ENCODE results near the gene BCL2L15. TPM values are rescaled to one million over a fixed set of nuclear protein-coding genes. Genes with fewer than 3 reads are reported as not detected.

BCL2L15 gene
- total RNA-seq, 2 donors from 2014 or later = 0.08 TPM; not detected in 1

DNA sequence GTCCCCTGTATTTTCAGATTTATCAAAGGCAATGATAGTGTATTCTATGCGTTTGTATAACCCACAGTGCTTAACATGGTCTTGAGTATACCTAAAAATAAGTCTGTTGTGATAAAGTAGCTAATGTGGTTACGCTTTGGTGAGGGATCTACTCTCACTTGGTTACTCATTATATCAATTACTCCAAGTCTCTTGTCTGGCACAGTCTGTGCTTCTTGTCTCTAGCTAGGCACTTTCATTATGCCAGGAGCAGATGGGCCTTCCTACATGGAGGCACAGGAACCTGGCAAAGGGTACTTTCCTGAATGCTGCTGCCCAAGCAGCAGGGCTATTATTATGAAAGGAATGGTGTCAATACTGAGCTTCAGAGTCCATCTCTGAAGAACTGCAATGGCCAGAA, 11.7 kb downstream of the BCL2L15 start:
- no peaks in the 10 kb centered on the region for H3K9me3 ChIP-seq
- no peak for DNase-seq (ENCODE audit: low spot score)
- TF ChIP-seq, protein P1, sequence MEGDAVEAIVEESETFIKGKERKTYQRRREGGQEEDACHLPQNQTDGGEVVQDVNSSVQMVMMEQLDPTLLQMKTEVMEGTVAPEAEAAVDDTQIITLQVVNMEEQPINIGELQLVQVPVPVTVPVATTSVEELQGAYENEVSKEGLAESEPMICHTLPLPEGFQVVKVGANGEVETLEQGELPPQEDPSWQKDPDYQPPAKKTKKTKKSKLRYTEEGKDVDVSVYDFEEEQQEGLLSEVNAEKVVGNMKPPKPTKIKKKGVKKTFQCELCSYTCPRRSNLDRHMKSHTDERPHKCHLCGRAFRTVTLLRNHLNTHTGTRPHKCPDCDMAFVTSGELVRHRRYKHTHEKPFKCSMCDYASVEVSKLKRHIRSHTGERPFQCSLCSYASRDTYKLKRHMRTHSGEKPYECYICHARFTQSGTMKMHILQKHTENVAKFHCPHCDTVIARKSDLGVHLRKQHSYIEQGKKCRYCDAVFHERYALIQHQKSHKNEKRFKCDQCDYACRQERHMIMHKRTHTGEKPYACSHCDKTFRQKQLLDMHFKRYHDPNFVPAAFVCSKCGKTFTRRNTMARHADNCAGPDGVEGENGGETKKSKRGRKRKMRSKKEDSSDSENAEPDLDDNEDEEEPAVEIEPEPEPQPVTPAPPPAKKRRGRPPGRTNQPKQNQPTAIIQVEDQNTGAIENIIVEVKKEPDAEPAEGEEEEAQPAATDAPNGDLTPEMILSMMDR (IDR thresholded peaks at IDR 0.05) = no peak
- no peak overlapping the region for H3K27ac ChIP-seq
- no peak overlapping the region for H3K4me3 ChIP-seq
- H3K4me1 ChIP-seq = no peaks in the 10 kb centered on the region
- no peaks in the 10 kb centered on the region for H3K36me3 ChIP-seq
- H3K27me3 ChIP-seq = no peaks in the 10 kb centered on the region

DNA sequence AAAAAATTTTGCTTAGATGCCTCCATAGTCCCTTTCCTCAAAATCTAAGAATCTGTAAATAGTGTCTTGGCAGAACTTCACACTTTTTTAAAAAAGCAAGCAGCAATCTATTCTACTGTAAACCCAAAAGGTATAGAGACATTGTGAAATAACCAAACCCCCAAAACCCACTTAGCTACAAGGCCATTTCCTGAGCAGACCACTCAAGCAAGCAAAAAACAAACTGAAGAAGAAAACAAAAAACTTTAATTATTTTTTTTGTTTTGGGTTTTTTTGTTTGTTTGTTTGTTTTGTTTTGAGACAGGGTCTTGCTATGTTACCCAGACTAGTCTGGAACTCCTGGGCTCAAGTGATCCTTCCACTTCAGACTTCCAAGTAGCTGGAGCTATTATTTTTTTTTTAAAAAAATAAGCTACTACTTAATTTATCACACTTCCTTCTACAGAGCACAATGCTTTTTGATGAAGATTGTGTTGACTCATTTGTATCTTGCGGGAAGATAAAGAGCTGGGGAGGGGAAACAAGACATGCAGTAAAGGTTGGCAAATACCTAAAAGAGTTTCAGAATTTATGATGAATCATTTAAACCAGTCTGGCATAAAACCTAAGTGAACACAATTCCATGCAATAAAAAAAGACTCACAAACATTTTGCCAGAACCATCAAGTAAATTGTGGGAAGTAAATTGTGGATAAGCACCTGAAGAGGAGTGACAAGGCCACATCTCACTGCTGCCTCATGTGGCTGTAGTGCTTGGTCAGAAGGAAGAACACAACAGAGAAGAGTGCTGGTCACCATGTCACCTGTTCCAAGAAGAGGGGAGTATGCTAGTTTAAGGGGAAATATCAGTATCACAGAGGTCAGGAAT, 13.1 kb downstream of the BCL2L15 start:
- TF ChIP-seq, protein P1 (IDR thresholded peaks at IDR 0.05) = no peak
- no peak for DNase-seq (ENCODE audit: low spot score)
- no peak overlapping the region for H3K27ac ChIP-seq
- no peaks in the 10 kb centered on the region for H3K4me1 ChIP-seq
- no peaks in the 10 kb centered on the region for H3K27me3 ChIP-seq
- no peak overlapping the region for H3K4me3 ChIP-seq
- H3K36me3 ChIP-seq = no peaks in the 10 kb centered on the region
- no peaks in the 10 kb centered on the region for H3K9me3 ChIP-seq

DNA sequence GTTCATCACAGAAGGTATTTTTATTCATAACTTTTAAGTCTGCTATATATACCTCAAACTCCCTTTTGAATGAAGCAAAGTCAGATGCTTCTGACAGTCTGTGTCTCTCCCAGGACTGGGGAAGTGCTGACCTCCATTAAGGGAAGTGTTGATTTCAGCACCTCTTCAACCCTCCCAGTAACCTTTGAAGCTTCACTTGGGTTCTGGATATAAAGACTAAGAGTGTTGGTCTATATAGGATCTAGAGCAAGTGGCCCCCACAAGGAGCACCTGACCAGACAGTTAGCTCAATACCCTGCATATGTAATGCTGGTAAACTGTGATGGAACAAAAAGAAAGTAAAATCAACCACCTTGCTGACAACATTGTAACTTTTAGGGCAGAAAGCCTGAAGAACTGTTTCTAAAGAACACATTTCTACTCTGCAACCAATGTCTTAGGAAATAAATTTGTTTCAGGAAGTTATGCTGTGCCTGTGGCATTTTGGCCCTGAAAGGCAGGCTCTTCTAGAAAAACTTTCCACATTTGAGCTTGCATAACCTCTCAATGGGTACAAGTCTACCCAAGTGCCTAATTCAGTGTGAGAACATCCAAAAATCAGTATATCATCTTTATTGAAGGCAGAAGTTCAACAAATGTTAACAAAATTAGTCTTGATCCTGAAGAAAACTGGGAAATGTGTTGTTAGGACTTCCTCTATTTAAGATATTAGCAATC, 15.0 kb downstream of the BCL2L15 start:
- no peaks in the 10 kb centered on the region for H3K27me3 ChIP-seq
- TF ChIP-seq, protein P1 (IDR thresholded peaks at IDR 0.05) = no peak
- no peaks in the 10 kb centered on the region for H3K9me3 ChIP-seq
- H3K36me3 ChIP-seq = no peaks in the 10 kb centered on the region
- peak overlapping the region; percentile 7 to 36 for H3K27ac ChIP-seq
- DNase-seq (ENCODE audit: low spot score) = no peak
- no peaks in the 10 kb centered on the region for H3K4me1 ChIP-seq
- no peak overlapping the region for H3K4me3 ChIP-seq

DNA sequence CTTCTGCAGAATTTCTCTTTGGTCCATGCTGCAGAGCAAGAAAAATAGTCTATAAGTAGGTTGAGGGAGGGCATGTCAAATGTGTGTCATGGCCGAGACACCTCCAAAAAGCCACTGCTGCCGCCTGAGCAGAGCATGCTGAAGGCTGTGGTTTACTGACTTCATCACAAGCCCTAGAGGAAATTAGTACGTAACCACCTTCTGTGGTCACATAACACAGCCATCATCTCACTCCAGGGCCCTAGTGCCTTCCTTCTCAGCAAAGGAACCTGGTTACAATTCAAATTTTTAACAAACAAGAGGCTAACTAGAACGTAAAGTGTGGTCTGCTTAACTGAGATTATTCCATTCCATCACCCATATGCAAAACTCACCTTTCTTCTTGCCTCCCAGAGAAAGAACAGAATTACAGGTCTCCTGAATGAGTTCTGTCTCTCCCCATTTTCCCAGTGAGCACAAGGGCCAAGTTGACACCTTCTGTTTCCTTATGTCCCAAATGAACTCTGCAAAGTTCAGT, 15.7 kb downstream of the BCL2L15 start, which contains the start of gene PTPN22:
Gene PTPN22 (minus strand): TSS at position 116 of the 517 bp plus-strand sequence.
- H3K4me1 ChIP-seq = no peaks in the 10 kb centered on the region
- no peak within 1 kb of the TSS for H3K4me3 ChIP-seq
- no peaks in the 10 kb centered on the region for H3K36me3 ChIP-seq
- no peak for DNase-seq (ENCODE audit: low spot score)
- H3K27ac ChIP-seq = peak within 1 kb of the TSS; percentile 7 to 36
- H3K9me3 ChIP-seq = no peaks in the 10 kb centered on the region
- TF ChIP-seq, protein P1 (IDR thresholded peaks at IDR 0.05) = no peak
- H3K27me3 ChIP-seq = no peaks in the 10 kb centered on the region

DNA sequence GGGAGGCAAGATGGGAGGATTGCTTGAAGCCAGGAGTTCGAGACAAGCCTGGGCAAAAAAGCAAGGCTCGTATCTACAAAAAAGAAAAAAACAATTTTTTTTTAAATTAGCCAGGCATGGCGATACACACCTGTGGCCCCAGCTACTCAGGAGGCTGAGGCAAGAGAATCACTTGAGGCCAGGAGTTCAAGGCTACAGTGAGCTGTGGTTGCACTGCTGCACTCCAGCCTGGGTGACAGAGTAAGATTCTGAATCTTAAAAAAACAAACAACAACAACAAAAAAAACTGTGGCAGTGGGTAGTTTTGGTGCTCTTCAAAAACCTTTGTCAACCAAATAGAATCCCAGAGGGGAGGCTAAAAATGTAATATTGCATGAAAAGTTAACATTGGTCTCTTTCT, 16.6 kb downstream of the BCL2L15 start:
- H3K4me1 ChIP-seq = no peaks in the 10 kb centered on the region
- H3K4me3 ChIP-seq = no peak overlapping the region

More for the DNA sequence above, 16.6 kb downstream of the BCL2L15 start:
- Histone ChIP-seq H3K36me3 (no peaks in the 10 kb centered on the region), H3K27me3 (no peaks in the 10 kb centered on the region), H3K9me3 (no peaks in the 10 kb centered on the region), H3K27ac (no peak overlapping the region)
- DNase-seq (ENCODE audit: low spot score) = no peak
- TF ChIP-seq, protein P1 (IDR thresholded peaks at IDR 0.05) = no peak
